IMR-90 (cell line): Measurements from ENCODE around the gene CTBP1. TPM values are rescaled to one million over a fixed set of nuclear protein-coding genes. Genes with fewer than 3 reads are reported as not detected.
A peak's percentile ranks its signal among the peaks of the same experiment; 100 is the strongest.

Experiments used
- ATAC-seq: fragments of 200-7000 bp; cut with Tn5 transposase; 2 replicates; pipeline ENCODE4 v1.9.1; 2020; ENCODE audit warnings: low read depth, mild to moderate bottlenecking, moderate library complexity
- BruUV-seq: library from RNA; stranded (reverse); fragments of 400-500 nt; replicated peaks from 2 replicates; lab custom pipeline; 2021; lab: Mats Ljungman, UMichigan
- CTCF ChIA-PET: fragments of 300-600 bp; formaldehyde crosslinking; extraction: SDS; loops from one replicate; lab custom pipeline; 2021; ENCODE audit warnings: antibody characterized with exemption; lab: Yijun Ruan, JAX
- POLR2A ChIA-PET: fragments of 300-600 bp; sonication (Branson Sonifier 250); formaldehyde crosslinking; loops from one replicate; lab custom pipeline; 2022; ENCODE audit warnings: antibody characterized with exemption; ENCODE audit not compliant: unreplicated experiment; lab: Charles Lee
- DNase-seq: peaks from one replicate; pipeline ENCODE4 v3.0.0; 2013
- H2AFZ ChIP-seq: replicated peaks from 2 replicates; pipeline ENCODE3; 2013; ENCODE audit warnings: low read length, mild to moderate bottlenecking; ENCODE audit not compliant: poor library complexity
- H2AK5ac ChIP-seq: 2 replicates; pipeline ENCODE4 v1.6.1; 2013; ENCODE audit warnings: low read depth, low read length, inconsistent platforms
- H2AK9ac ChIP-seq: replicated peaks from 2 replicates; pipeline ENCODE3; 2013; ENCODE audit warnings: mild to moderate bottlenecking, low read depth, low read length, moderate library complexity; ENCODE audit not compliant: poor library complexity
- H2BK120ac ChIP-seq: 2 replicates; pipeline ENCODE4 v1.6.1; 2013; ENCODE audit warnings: low read depth, low read length, inconsistent platforms
- H2BK15ac ChIP-seq: 3 replicates; pipeline ENCODE4 v1.6.1; 2013; ENCODE audit warnings: low read depth, low read length, inconsistent platforms
- H2BK20ac ChIP-seq: 2 replicates; pipeline ENCODE4 v1.6.1; 2013; ENCODE audit warnings: low read depth, mild to moderate bottlenecking, inconsistent platforms, low read length, moderate library complexity
- H2BK5ac ChIP-seq: 2 replicates; pipeline ENCODE4 v1.6.1; 2013; ENCODE audit warnings: mild to moderate bottlenecking, low read depth, low read length, inconsistent platforms; ENCODE audit not compliant: poor library complexity, severe bottlenecking
- H3K14ac ChIP-seq: replicated peaks from 2 replicates; pipeline ENCODE4 v1.6.1; 2013; ENCODE audit warnings: low read depth, low read length, inconsistent platforms
- H3K18ac ChIP-seq: 2 replicates; pipeline ENCODE4 v1.6.1; 2013; ENCODE audit warnings: low read depth, low read length, control low read depth
- H3K23ac ChIP-seq: 2 replicates; pipeline ENCODE4 v1.6.1; 2013; ENCODE audit warnings: low read depth, low read length, inconsistent platforms
- H3K27ac ChIP-seq: 2 replicates; pipeline ENCODE4 v1.5.1; 2013; ENCODE audit warnings: mild to moderate bottlenecking, control low read depth, low read length; ENCODE audit not compliant: insufficient read depth
- H3K27me3 ChIP-seq: 2 replicates; pipeline ENCODE4 v1.6.1; 2013; ENCODE audit warnings: low read length; ENCODE audit not compliant: control insufficient read depth, insufficient read depth
- H3K36me3 ChIP-seq: 2 replicates; pipeline ENCODE4 v1.6.1; 2013; ENCODE audit warnings: low read length, mixed read lengths; ENCODE audit not compliant: control insufficient read depth, insufficient read depth
- H3K4ac ChIP-seq: 2 replicates; pipeline ENCODE4 v1.6.1; 2013; ENCODE audit warnings: low read depth, low read length, inconsistent platforms
- H3K4me1 ChIP-seq: 2 replicates; pipeline ENCODE4 v1.6.1; 2013; ENCODE audit warnings: low read length, mixed read lengths; ENCODE audit not compliant: control insufficient read depth, insufficient read depth
- H3K4me2 ChIP-seq: 2 replicates; pipeline ENCODE4 v1.6.1; 2013; ENCODE audit warnings: low read depth, mild to moderate bottlenecking, control low read depth, low read length, moderate library complexity
- H3K4me3 ChIP-seq: 2 replicates; pipeline ENCODE4 v1.5.1; 2013; ENCODE audit warnings: low read depth, mild to moderate bottlenecking, control low read depth, low read length, moderate library complexity; ENCODE audit not compliant: insufficient read depth
- H3K56ac ChIP-seq: 2 replicates; pipeline ENCODE4 v1.6.1; 2013; ENCODE audit warnings: low read length, inconsistent platforms; ENCODE audit not compliant: insufficient read depth; ENCODE audit errors: extremely low read depth
- H3K79me1 ChIP-seq, 2 experiments: 2 replicates each; pipeline ENCODE4 v1.6.1; 2013; ENCODE audit warnings: low read length in 2 of 2, inconsistent platforms in 1 of 2, low read depth in 1 of 2
- H3K9ac ChIP-seq: 2 replicates; pipeline ENCODE4 v1.6.1; 2013; ENCODE audit warnings: low read depth, low read length, control low read depth
- H3K9me1 ChIP-seq: 2 replicates; pipeline ENCODE4 v1.6.1; 2013; ENCODE audit warnings: low read length, inconsistent platforms; ENCODE audit not compliant: insufficient read depth
- H3K9me3 ChIP-seq: 2 replicates; pipeline ENCODE4 v1.6.1; 2013; ENCODE audit warnings: low read length; ENCODE audit not compliant: control insufficient read depth, insufficient read depth
- H4K20me1 ChIP-seq: 2 replicates; pipeline ENCODE4 v1.6.1; 2013; ENCODE audit warnings: low read length, inconsistent platforms; ENCODE audit not compliant: insufficient read depth
- H4K5ac ChIP-seq: 2 replicates; pipeline ENCODE4 v1.6.1; 2013; ENCODE audit warnings: mild to moderate bottlenecking, low read depth, low read length, control low read depth
- H4K8ac ChIP-seq, 2 experiments: 2 replicates each; pipeline ENCODE4 v1.6.1; 2013; ENCODE audit warnings: low read depth in 2 of 2, low read length in 2 of 2, control low read depth in 1 of 2, inconsistent platforms in 1 of 2
- H4K91ac ChIP-seq: 2 replicates; pipeline ENCODE4 v1.6.1; 2013; ENCODE audit warnings: low read depth, low read length, inconsistent platforms; ENCODE audit not compliant: insufficient read depth
- BHLHE40 ChIP-seq: fragments of 150-350 bp; IDR thresholded peaks from 2 replicates; pipeline ENCODE4 v1.6.1; 2016; ENCODE audit warnings: mild to moderate bottlenecking, low read depth, low read length
- CEBPB ChIP-seq: IDR thresholded peaks from 2 replicates; pipeline ENCODE4 v1.6.1; 2012; ENCODE audit warnings: low read depth, low read length, improper control_type of control experiment
- CHD1 ChIP-seq: IDR thresholded peaks from 2 replicates; pipeline ENCODE4 v1.6.1; 2012; ENCODE audit warnings: low read depth, low read length, improper control_type of control experiment
- CTCF ChIP-seq: conservative IDR thresholded peaks from 2 replicates; pipeline ENCODE4 v1.5.1; 2012; ENCODE audit warnings: mild to moderate bottlenecking, low read depth, low read length, improper control_type of control experiment
- ELK1 ChIP-seq: fragments of 150-350 bp; IDR thresholded peaks from 2 replicates; pipeline ENCODE4 v1.6.1; 2016; ENCODE audit warnings: low read depth, mild to moderate bottlenecking, low read length, moderate library complexity, borderline replicate concordance
- FOS ChIP-seq: fragments of 150-350 bp; IDR thresholded peaks from 2 replicates; pipeline ENCODE4 v1.6.1; 2016; ENCODE audit warnings: low read depth, low read length
- MAFK ChIP-seq: IDR thresholded peaks from 2 replicates; pipeline ENCODE4 v1.6.1; 2012; ENCODE audit warnings: low read depth, low read length, improper control_type of control experiment
- MAZ ChIP-seq: IDR thresholded peaks from 2 replicates; pipeline ENCODE4 v1.6.1; 2012; ENCODE audit warnings: low read depth, mild to moderate bottlenecking, low read length, improper control_type of control experiment, moderate library complexity, borderline replicate concordance
- MXI1 ChIP-seq: IDR thresholded peaks from 2 replicates; pipeline ENCODE4 v1.6.1; 2012; ENCODE audit warnings: low read depth, mild to moderate bottlenecking, low read length, moderate library complexity, borderline replicate concordance
- NFE2L2 ChIP-seq: fragments of 150-350 bp; IDR thresholded peaks from 2 replicates; pipeline ENCODE4 v1.6.1; 2016; ENCODE audit warnings: low read depth, mild to moderate bottlenecking, low read length
- RAD21 ChIP-seq: IDR thresholded peaks from 2 replicates; pipeline ENCODE4 v1.6.1; 2012; ENCODE audit warnings: low read length, improper control_type of control experiment
- RCOR1 ChIP-seq: IDR thresholded peaks from 2 replicates; pipeline ENCODE4 v1.6.1; 2012; ENCODE audit warnings: mild to moderate bottlenecking, low read length, improper control_type of control experiment; ENCODE audit not compliant: insufficient replicate concordance
- RFX5 ChIP-seq: IDR thresholded peaks from 2 replicates; pipeline ENCODE4 v1.8.0; 2012; ENCODE audit warnings: low read depth, mild to moderate bottlenecking, low read length, moderate library complexity
- USF2 ChIP-seq: fragments of 150-350 bp; IDR thresholded peaks from 2 replicates; pipeline ENCODE4 v1.6.1; 2017; ENCODE audit warnings: mild to moderate bottlenecking, antibody characterized with exemption, low read length, low read depth
- WGBS, 2 experiments: methylation state at CpG; one replicate each; pipeline versions ENCODE4 v1.1.5 to v1.1.7; 2013; ENCODE audit warnings: missing lambda C conversion rate in 2 of 2; ENCODE audit not compliant: insufficient read length in 1 of 2; ENCODE audit errors: extremely low coverage in 2 of 2; 5-methylcytosine and 5-hydroxymethylcytosine counted together
- dilution Hi-C: fragments of 300-500 bp; cut with HindIII; formaldehyde crosslinking; loops from one replicate; pipeline ENCODE4 v1.14.3; 2018; ENCODE audit warnings: low sequenced_read_pairs; ENCODE audit not compliant: unreplicated experiment
- in situ Hi-C: fragments of 300-500 bp; cut with MboI; formaldehyde crosslinking; loops from 3 replicates; pipeline ENCODE4 v1.14.3; 2019; ENCODE audit warnings: low sequenced_read_pairs, inconsistent platforms, mixed read lengths
- intact Hi-C: fragments of 100-400 bp; cut with micrococcal nuclease; formaldehyde crosslinking; loops from 2 replicates; pipeline ENCODE4 v1.10.0; 2022
- polyA plus RNA-seq, 3 experiments: library from polyadenylated mRNA; depleted of rRNA; stranded (reverse); fragments of >200 nt; gene quantifications; 2 replicates each; pipeline ENCODE4 v1.2.3, GENCODE V29; 2012; ENCODE audit warnings: low replicate concordance in 1 of 3
- total RNA-seq: library from RNA; depleted of rRNA; stranded (reverse); fragments of >200 nt; gene quantifications from 2 replicates; pipeline ENCODE4 v1.2.3, GENCODE V29; 2012

Gene CTBP1
- total and polyA plus RNA-seq, 2 of the 4 experiments (the other 2 are of a cell fraction) = 147 to 212 TPM

GRCh38 chr4:1216076-1216614 lies 32.8 kb downstream of the CTBP1 start:
- dilution Hi-C loops = no loop called here
- Histone ChIP-seq H2AFZ (peak overlapping the region; percentile 47), H2BK15ac (no peak overlapping the region), H3K14ac (no peak overlapping the region), H3K4me2 (no peak overlapping the region), H3K18ac (no peak overlapping the region), H3K4me1 (peaks cover 4% of the 10 kb centered on the region), H3K4ac (no peak overlapping the region), H4K8ac (no peak overlapping the region), H3K9ac (no peak overlapping the region), H3K4me3 (no peak overlapping the region), H3K27ac (no peak overlapping the region), H4K5ac (no peak overlapping the region), H3K27me3 (no peaks in the 10 kb centered on the region), H3K56ac (no peak overlapping the region), H2BK20ac (no peak overlapping the region), H3K23ac (no peak overlapping the region), H3K9me3 (no peaks in the 10 kb centered on the region), H3K36me3 (peaks cover 72% of the 10 kb centered on the region), H4K91ac (no peak overlapping the region), H2BK120ac (no peak overlapping the region), H2AK9ac (no peak overlapping the region), H3K79me1 (peaks cover 17 to 62% of the 10 kb centered on the region in 2 experiments), H4K20me1 (no peaks in the 10 kb centered on the region; the same call in none of the 2 replicates), H3K9me1 (peaks cover 7% of the 10 kb centered on the region; the same call in 1 of the 2 replicates), H2BK5ac (no peak overlapping the region), H2AK5ac (no peak overlapping the region)
- ATAC-seq = no peak
- POLR2A ChIA-PET = no interaction called here
- BruUV-seq = no TSS peak
- TF ChIP-seq RFX5 (no peak), CTCF (no peak), MAFK (no peak), NFE2L2 (no peak), FOS (no peak), MXI1 (no peak), MAZ (no peak), RAD21 (no peak), CHD1 (no peak), BHLHE40 (no peak), CEBPB (no peak), ELK1 (no peak), RCOR1 (no peak), USF2 (no peak)
- CTCF ChIA-PET = no interaction called here
- no peak for DNase-seq
- intact Hi-C loops = no loop called here
- WGBS, 2 experiments = 96% methylated on average over 23 of the region's 34 CpGs; no CpG with 5 or more reads in 1 of the 2 experiments
- in situ Hi-C loops = no loop called here
